ENCODE results near the gene SBF2. TPM values are rescaled to one million over a fixed set of nuclear protein-coding genes. Genes with fewer than 3 reads are reported as not detected.
A peak's percentile ranks its signal among the peaks of the same experiment; 100 is the strongest.

SBF2 gene
- total and polyA plus RNA-seq, 2 of the 13 experiments (the other 11 are each of a cell fraction or from before 2014, with no cell fraction given): 24.0 to 45.8 TPM

DNA sequence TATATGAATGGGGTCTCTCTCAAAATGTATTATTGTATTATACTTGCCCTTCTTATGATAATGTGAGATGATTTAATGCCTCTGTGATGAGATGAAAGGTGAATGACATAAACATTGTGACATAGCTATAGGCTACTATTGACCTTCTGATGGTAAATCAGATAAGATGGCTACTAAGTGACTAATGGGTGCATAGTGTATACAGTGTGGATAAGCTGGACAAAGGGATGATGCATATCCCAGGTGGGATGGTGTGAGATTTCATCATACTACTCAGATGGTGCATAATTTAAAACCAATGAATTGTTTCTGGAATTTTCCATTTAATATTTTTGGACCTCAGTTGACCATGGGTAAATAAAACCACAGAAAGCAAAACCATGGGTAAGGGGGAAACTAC is 243.5 kb downstream of the SBF2 start (continued):
- TF ChIP-seq, protein P1, sequence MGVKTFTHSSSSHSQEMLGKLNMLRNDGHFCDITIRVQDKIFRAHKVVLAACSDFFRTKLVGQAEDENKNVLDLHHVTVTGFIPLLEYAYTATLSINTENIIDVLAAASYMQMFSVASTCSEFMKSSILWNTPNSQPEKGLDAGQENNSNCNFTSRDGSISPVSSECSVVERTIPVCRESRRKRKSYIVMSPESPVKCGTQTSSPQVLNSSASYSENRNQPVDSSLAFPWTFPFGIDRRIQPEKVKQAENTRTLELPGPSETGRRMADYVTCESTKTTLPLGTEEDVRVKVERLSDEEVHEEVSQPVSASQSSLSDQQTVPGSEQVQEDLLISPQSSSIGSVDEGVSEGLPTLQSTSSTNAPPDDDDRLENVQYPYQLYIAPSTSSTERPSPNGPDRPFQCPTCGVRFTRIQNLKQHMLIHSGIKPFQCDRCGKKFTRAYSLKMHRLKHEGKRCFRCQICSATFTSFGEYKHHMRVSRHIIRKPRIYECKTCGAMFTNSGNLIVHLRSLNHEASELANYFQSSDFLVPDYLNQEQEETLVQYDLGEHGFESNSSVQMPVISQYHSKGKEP (CRISPR knock-in tag; IDR thresholded peaks at IDR 0.05): no peak
- TF ChIP-seq CREB1 (IDR thresholded peaks at IDR 0.05) (peak; percentile 74), CREB1 (CRISPR knock-in tag; IDR thresholded peaks at IDR 0.05) (peak; percentile 85), HNRNPUL1 (IDR thresholded peaks at IDR 0.05; ENCODE audit: low read depth, low read length) (no peak), YY1 (IDR thresholded peaks at IDR 0.05; ENCODE audit: insufficient read depth, insufficient replicate concordance, low read depth, low read length) (no peak), FOXA1 (IDR thresholded peaks at IDR 0.05) (peak; percentile 77), FOXA1 (CRISPR knock-in tag; IDR thresholded peaks at IDR 0.05) (peak; percentile 96), NAIF1 (CRISPR knock-in tag; IDR thresholded peaks at IDR 0.05; ENCODE audit: borderline replicate concordance) (no peak), PPARG (CRISPR knock-in tag; conservative IDR thresholded peaks at IDR 0.05) (peak; percentile 93), ZFP1 (CRISPR knock-in tag; IDR thresholded peaks at IDR 0.05) (no peak), TEAD3 (CRISPR knock-in tag; optimal IDR thresholded peaks at IDR 0.05; ENCODE audit: borderline replicate concordance) (peak; percentile 55), ZSCAN25 (CRISPR knock-in tag; IDR thresholded peaks at IDR 0.05) (no peak), ZBTB26 (CRISPR knock-in tag; IDR thresholded peaks at IDR 0.05; ENCODE audit: borderline replicate concordance) (no peak), ZNF101 (CRISPR knock-in tag; IDR thresholded peaks at IDR 0.05; ENCODE audit: borderline replicate concordance, low read depth) (no peak), POGZ (CRISPR knock-in tag; IDR thresholded peaks at IDR 0.05) (peak; percentile 88), SMAD1 (CRISPR knock-in tag; IDR thresholded peaks at IDR 0.05; ENCODE audit: borderline replicate concordance, low read depth) (no peak), ZNF337 (CRISPR knock-in tag; IDR thresholded peaks at IDR 0.05; ENCODE audit: borderline replicate concordance, low read depth) (no peak), SIX4 (CRISPR knock-in tag; IDR thresholded peaks at IDR 0.05) (peak; percentile 48; the same call in 1 of the 2 replicates), AKAP8 (CRISPR knock-in tag; IDR thresholded peaks at IDR 0.05) (no peak), ATM (IDR thresholded peaks at IDR 0.05; ENCODE audit: borderline replicate concordance) (no peak), ZNF75D (CRISPR knock-in tag; IDR thresholded peaks at IDR 0.05; ENCODE audit: borderline replicate concordance) (no peak), ZNF329 (CRISPR knock-in tag; IDR thresholded peaks at IDR 0.05; ENCODE audit: low read depth) (no peak), TAF1 (CRISPR knock-in tag; IDR thresholded peaks at IDR 0.05) (no peak), IRF2 (CRISPR knock-in tag; IDR thresholded peaks at IDR 0.05) (peak; percentile 47; the same call in 1 of the 2 replicates), MIER2 (CRISPR knock-in tag; IDR thresholded peaks at IDR 0.05) (0 out of 2 replicates have a peak, but pooled peaks have one; percentile 22), FOXJ3 (CRISPR knock-in tag; IDR thresholded peaks at IDR 0.05; ENCODE audit: borderline replicate concordance) (peak; percentile 83; the same call in 1 of the 2 replicates), BRCA1 (CRISPR knock-in tag; IDR thresholded peaks at IDR 0.05) (no peak)
- TF ChIP-seq, protein P2, sequence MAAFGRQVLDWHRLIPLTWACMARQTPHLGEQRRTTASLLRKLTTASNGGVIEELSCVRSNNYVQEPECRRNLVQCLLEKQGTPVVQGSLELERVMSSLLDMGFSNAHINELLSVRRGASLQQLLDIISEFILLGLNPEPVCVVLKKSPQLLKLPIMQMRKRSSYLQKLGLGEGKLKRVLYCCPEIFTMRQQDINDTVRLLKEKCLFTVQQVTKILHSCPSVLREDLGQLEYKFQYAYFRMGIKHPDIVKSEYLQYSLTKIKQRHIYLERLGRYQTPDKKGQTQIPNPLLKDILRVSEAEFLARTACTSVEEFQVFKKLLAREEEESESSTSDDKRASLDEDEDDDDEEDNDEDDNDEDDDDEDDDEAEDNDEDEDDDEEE (CRISPR knock-in tag; IDR thresholded peaks at IDR 0.05): no peak
- TF ChIP-seq, protein P3, sequence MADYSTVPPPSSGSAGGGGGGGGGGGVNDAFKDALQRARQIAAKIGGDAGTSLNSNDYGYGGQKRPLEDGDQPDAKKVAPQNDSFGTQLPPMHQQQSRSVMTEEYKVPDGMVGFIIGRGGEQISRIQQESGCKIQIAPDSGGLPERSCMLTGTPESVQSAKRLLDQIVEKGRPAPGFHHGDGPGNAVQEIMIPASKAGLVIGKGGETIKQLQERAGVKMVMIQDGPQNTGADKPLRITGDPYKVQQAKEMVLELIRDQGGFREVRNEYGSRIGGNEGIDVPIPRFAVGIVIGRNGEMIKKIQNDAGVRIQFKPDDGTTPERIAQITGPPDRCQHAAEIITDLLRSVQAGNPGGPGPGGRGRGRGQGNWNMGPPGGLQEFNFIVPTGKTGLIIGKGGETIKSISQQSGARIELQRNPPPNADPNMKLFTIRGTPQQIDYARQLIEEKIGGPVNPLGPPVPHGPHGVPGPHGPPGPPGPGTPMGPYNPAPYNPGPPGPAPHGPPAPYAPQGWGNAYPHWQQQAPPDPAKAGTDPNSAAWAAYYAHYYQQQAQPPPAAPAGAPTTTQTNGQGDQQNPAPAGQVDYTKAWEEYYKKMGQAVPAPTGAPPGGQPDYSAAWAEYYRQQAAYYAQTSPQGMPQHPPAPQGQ (CRISPR knock-in tag; IDR thresholded peaks at IDR 0.05; ENCODE audit: borderline replicate concordance): no peak
